K562 (cell line): ENCODE measurements around the gene ADI1. TPM values are rescaled to one million over a fixed set of nuclear protein-coding genes. Genes with fewer than 3 reads are reported as not detected.
A peak's percentile ranks its signal among the peaks of the same experiment; 100 is the strongest.

Experiments used
- ATAC-seq: fragments of 200-7000 bp; cut with Tn5 transposase; 3 replicates; pipeline ENCODE4 v1.9.1; 2020; ENCODE audit warnings: moderate library complexity
- BruUV-seq: library from RNA; stranded (reverse); fragments of 400-500 nt; replicated peaks from 2 replicates; lab custom pipeline; 2021; lab: Mats Ljungman, UMichigan
- CTCF ChIA-PET: fragments of 300-600 bp; formaldehyde crosslinking; extraction: SDS; loops from one replicate; lab custom pipeline; 2021; ENCODE audit warnings: low intra/inter-chr PET ratio; lab: Yijun Ruan, JAX
- POLR2A ChIA-PET: fragments of 300-600, 350-650 bp; sonication (Branson Sonifier 250); formaldehyde crosslinking; extraction: SDS; loops from one replicate; lab custom pipeline; 2021; ENCODE audit warnings: antibody characterized with exemption, inconsistent platforms; lab: Yijun Ruan, JAX
- DNase-seq, 4 experiments: peaks; one replicate each; pipeline versions ENCODE4 v3.0.0 to v3.0.0-alpha.2; 2011 to 2018; ENCODE audit warnings: low spot score in 3 of 4, mixed read lengths in 3 of 4; ENCODE audit errors: extremely low read depth in 1 of 4
- FAIRE-seq: peaks from 2 replicates; lab custom pipeline; 2011; peaks lifted over from hg19 to GRCh38; lab: Jason Lieb, UNC
- H2AFZ ChIP-seq: 2 replicates; pipeline ENCODE4 v1.6.0; 2011; ENCODE audit warnings: low read depth, low read length, control low read depth, inconsistent platforms
- H3K27ac ChIP-seq: fragments of 200-600 bp; 3 replicates; pipeline ENCODE4 v1.8.0; 2011; ENCODE audit warnings: low read depth, mild to moderate bottlenecking, control low read depth, inconsistent platforms, low read length, moderate library complexity, mixed read lengths; ENCODE audit errors: extremely low read depth
- H3K27me3 ChIP-seq, 2 experiments: fragments of 300-600 bp in 1 of 2; 2 replicates in 1 of 2; 3 replicates in 1 of 2; pipeline versions ENCODE4 v1.6.0 to v1.8.0; 2011; ENCODE audit warnings: inconsistent platforms in 2 of 2, low read length in 2 of 2, mild to moderate bottlenecking in 1 of 2, mixed read lengths in 1 of 2, moderate library complexity in 1 of 2; ENCODE audit not compliant: control insufficient read depth in 2 of 2, insufficient read depth in 2 of 2
- H3K36me3 ChIP-seq: fragments of 300-600 bp; 3 replicates; pipeline ENCODE4 v1.8.0; 2011; ENCODE audit warnings: mild to moderate bottlenecking, low read length, inconsistent platforms; ENCODE audit not compliant: control insufficient read depth, insufficient read depth
- H3K4me1 ChIP-seq, 2 experiments: fragments of 200-600 bp in 1 of 2; replicated peaks in 1 of 2; 2 replicates in 1 of 2; 3 replicates in 1 of 2; pipeline versions ENCODE4 v1.5.1 to v1.8.0; 2011; ENCODE audit warnings: inconsistent platforms in 2 of 2, low read length in 2 of 2, mild to moderate bottlenecking in 1 of 2, mixed read lengths in 1 of 2, moderate library complexity in 1 of 2; ENCODE audit not compliant: control insufficient read depth in 2 of 2, insufficient read depth in 2 of 2
- H3K4me2 ChIP-seq: 2 replicates; pipeline ENCODE4 v1.6.1; 2011; ENCODE audit warnings: low read length, control low read depth, inconsistent platforms, mixed read lengths; ENCODE audit not compliant: insufficient read depth
- H3K4me3 ChIP-seq: fragments of 200-600 bp; sonication (generic), shearing (Covaris generic); 2 replicates; pipeline ENCODE4 v1.5.1; 2016; ENCODE audit warnings: control low read depth, inconsistent platforms
- H3K79me2 ChIP-seq: fragments of 200-600 bp; 3 replicates; pipeline ENCODE4 v1.8.0; 2011; ENCODE audit warnings: low read length, inconsistent platforms; ENCODE audit not compliant: control insufficient read depth, insufficient read depth
- H3K9ac ChIP-seq, 2 experiments: 2 replicates each; pipeline versions ENCODE4 v1.6.0 to v1.6.1; 2011; ENCODE audit warnings: low read depth in 2 of 2, low read length in 2 of 2, control low read depth in 1 of 2, inconsistent platforms in 1 of 2, mild to moderate bottlenecking in 1 of 2, mixed read lengths in 1 of 2; ENCODE audit not compliant: insufficient read depth in 1 of 2
- H3K9me1 ChIP-seq: one replicate; pipeline ENCODE4 v1.6.0; 2011; ENCODE audit warnings: inconsistent platforms, mild to moderate bottlenecking, low read length, moderate library complexity; ENCODE audit not compliant: control insufficient read depth, insufficient read depth
- H3K9me3 ChIP-seq: replicated peaks from 2 replicates; pipeline ENCODE4 v1.5.1; 2011; ENCODE audit warnings: low read depth, low read length, inconsistent platforms; ENCODE audit not compliant: control insufficient read depth, insufficient read depth
- H4K20me1 ChIP-seq: replicated peaks from 2 replicates; pipeline ENCODE4 v1.6.1; 2011; ENCODE audit warnings: low read length, inconsistent platforms, mixed read lengths; ENCODE audit not compliant: control insufficient read depth, insufficient read depth
- CHAMP1 ChIP-seq: fragments of 450-650 bp; IDR thresholded peaks from 2 replicates; pipeline ENCODE4 v1.6.1; 2016; ENCODE audit warnings: mild to moderate bottlenecking
- NFIC ChIP-seq: fragments of 450-650 bp; IDR thresholded peaks from 2 replicates; pipeline ENCODE4 v1.6.1; 2017; ENCODE audit warnings: mild to moderate bottlenecking, inconsistent platforms
- WGBS: fragments of 100-300 bp; shearing (Covaris generic); methylation state at CpG from one replicate; pipeline ENCODE4 v1.1.6; 2016; ENCODE audit warnings: low coverage, mixed read lengths; ENCODE audit not compliant: insufficient coverage; ENCODE audit errors: missing lambda C conversion rate; 5-methylcytosine and 5-hydroxymethylcytosine counted together
- in situ Hi-C: fragments of 300-500 bp; cut with MboI; formaldehyde crosslinking; loops from 4 replicates; pipeline ENCODE4 v1.15.0; 2018; ENCODE audit warnings: inconsistent platforms, mixed read lengths
- intact Hi-C: fragments of 100-400 bp; cut with micrococcal nuclease; formaldehyde crosslinking; loops from 2 replicates; pipeline ENCODE4 v1.14.2; 2022
- polyA plus RNA-seq, 8 experiments: library from polyadenylated mRNA; depleted of rRNA in 4 of 8; stranded (reverse) in 5 of 8; unstranded in 3 of 8; fragments of >200 nt; fragmentation: Nextera tagmentation in 2 of 8; fragmentation: Illumina TruSeq in 1 of 8; extraction: Ambion mirVana in 2 of 8; extraction: Trizol in 1 of 8; gene quantifications; 2 replicates each; pipeline versions ENCODE4 v1.2.1 to v1.2.3, GENCODE V29; 2011 to 2014; ENCODE audit warnings: inconsistent platforms in 1 of 8, missing spikeins in 1 of 8
- total RNA-seq, 7 experiments: library from RNA; depleted of rRNA in 6 of 7; stranded (reverse); fragments of >200 nt in 6 of 7; fragmentation: Illumina TruSeq in 2 of 7; extraction: Trizol in 2 of 7; gene quantifications; 2 replicates each; pipeline versions ENCODE4 v1.2.1 to v1.2.3, GENCODE V29; 2011 to 2021; ENCODE audit warnings: low replicate concordance in 1 of 7

The ADI1 gene
- total and polyA plus RNA-seq, 9 of the 15 experiments (the other 6 are each of a cell fraction or from before 2014, with no cell fraction given) = 6.1 to 51.0 (median 27.1) TPM

GRCh38 chr2:3450385-3451010, 68.8 kb downstream of the ADI1 start:
- TF ChIP-seq NFIC (peak; percentile 82), CHAMP1 (no peak)
- H3K4me2 ChIP-seq = no peak overlapping the region
- CTCF ChIA-PET = no interaction called here
- WGBS = 84% methylated on average over 16 of the region's 16 CpGs
- no peaks in the 10 kb centered on the region for H4K20me1 ChIP-seq
- BruUV-seq = no TSS peak
- POLR2A ChIA-PET = interaction anchor here (0.6 kb wide), 1 partner anchor 13 kb away, joined by 3 read pairs; no protein-coding TSS in a partner anchor
- no peak overlapping the region for H3K9ac ChIP-seq
- no peak overlapping the region for H3K27ac ChIP-seq
- H2AFZ ChIP-seq = no peak overlapping the region
- FAIRE-seq (no peak), ATAC-seq (no peak), DNase-seq (no peak)
- no peak overlapping the region for H3K4me3 ChIP-seq
- no peaks in the 10 kb centered on the region for H3K79me2 ChIP-seq
- intact Hi-C loops = no loop called here
- in situ Hi-C loops = no loop called here
- no peaks in the 10 kb centered on the region for H3K27me3 ChIP-seq
- H3K9me3 ChIP-seq = no peaks in the 10 kb centered on the region
- peaks cover 61% of the 10 kb centered on the region for H3K36me3 ChIP-seq
- no peaks in the 10 kb centered on the region for H3K9me1 ChIP-seq
- peaks cover 0 to 6% of the 10 kb centered on the region in 2 experiments; a peak in 1 of 5 replicates for H3K4me1 ChIP-seq
